GM19463 (cell line): Measurements from ENCODE around the gene TEAD1.

Source experiments
- ATAC-seq: cut with Tn5 transposase; IDR thresholded peaks from one replicate; pipeline ENCODE4 v1.9.1; 2021; ENCODE audit warnings: mild to moderate bottlenecking, moderate library complexity; ENCODE audit not compliant: unreplicated experiment

Gene TEAD1

GRCh38 chr11:12785901-12786300 is 111.7 kb downstream of the TEAD1 start:
- no peak for ATAC-seq

GRCh38 chr11:12786450-12786849 is 112.2 kb downstream of the TEAD1 start:
- ATAC-seq: no peak

GRCh38 chr11:12786891-12787290 is 112.7 kb downstream of the TEAD1 start:
- no peak for ATAC-seq

GRCh38 chr11:12787847-12788246 is 113.6 kb downstream of the TEAD1 start:
- ATAC-seq: no peak

GRCh38 chr11:12789054-12789453 is 114.8 kb downstream of the TEAD1 start:
- ATAC-seq: no peak

GRCh38 chr11:12789596-12790215 is 115.5 kb downstream of the TEAD1 start:
- no peak for ATAC-seq

- ATAC-seq: no peak
These were observed 116.8 kb downstream of the TEAD1 start for GRCh38 chr11:12790861-12791616.

GRCh38 chr11:12792018-12792417 is 117.8 kb downstream of the TEAD1 start:
- no peak for ATAC-seq

- ATAC-seq: no peak
These were observed 118.4 kb downstream of the TEAD1 start for GRCh38 chr11:12792590-12792989.

- ATAC-seq: no peak
These were observed 118.8 kb downstream of the TEAD1 start for GRCh38 chr11:12793065-12793464.

GRCh38 chr11:12793506-12793905 is 119.3 kb downstream of the TEAD1 start:
- ATAC-seq: no peak

- no peak for ATAC-seq
These were observed 120.5 kb downstream of the TEAD1 start for GRCh38 chr11:12794576-12795230.

- no peak for ATAC-seq
These were observed 123.8 kb downstream of the TEAD1 start for GRCh38 chr11:12797996-12798395.

- ATAC-seq: no peak
These were observed 124.4 kb downstream of the TEAD1 start for GRCh38 chr11:12798609-12799011.

- ATAC-seq: no peak
These were observed 125.2 kb downstream of the TEAD1 start for GRCh38 chr11:12799334-12799835.

GRCh38 chr11:12800032-12800671 is 125.9 kb downstream of the TEAD1 start:
- no peak for ATAC-seq

- no peak for ATAC-seq
These were observed 126.7 kb downstream of the TEAD1 start for GRCh38 chr11:12800871-12801270.

- ATAC-seq: no peak
These were observed 127.8 kb downstream of the TEAD1 start for GRCh38 chr11:12801976-12802375.

GRCh38 chr11:12802418-12803085 is 128.3 kb downstream of the TEAD1 start:
- no peak for ATAC-seq

GRCh38 chr11:12803086-12803826 is 129.0 kb downstream of the TEAD1 start:
- no peak for ATAC-seq
